Measurements from ENCODE around the gene CYP39A1. TPM values are rescaled to one million over a fixed set of nuclear protein-coding genes. Genes with fewer than 3 reads are reported as not detected.

CYP39A1 gene
- total and polyA plus RNA-seq, 2 of the 13 experiments (the other 11 are each of a cell fraction or from before 2014, with no cell fraction given): 0.13 TPM; not detected in 1

DNA sequence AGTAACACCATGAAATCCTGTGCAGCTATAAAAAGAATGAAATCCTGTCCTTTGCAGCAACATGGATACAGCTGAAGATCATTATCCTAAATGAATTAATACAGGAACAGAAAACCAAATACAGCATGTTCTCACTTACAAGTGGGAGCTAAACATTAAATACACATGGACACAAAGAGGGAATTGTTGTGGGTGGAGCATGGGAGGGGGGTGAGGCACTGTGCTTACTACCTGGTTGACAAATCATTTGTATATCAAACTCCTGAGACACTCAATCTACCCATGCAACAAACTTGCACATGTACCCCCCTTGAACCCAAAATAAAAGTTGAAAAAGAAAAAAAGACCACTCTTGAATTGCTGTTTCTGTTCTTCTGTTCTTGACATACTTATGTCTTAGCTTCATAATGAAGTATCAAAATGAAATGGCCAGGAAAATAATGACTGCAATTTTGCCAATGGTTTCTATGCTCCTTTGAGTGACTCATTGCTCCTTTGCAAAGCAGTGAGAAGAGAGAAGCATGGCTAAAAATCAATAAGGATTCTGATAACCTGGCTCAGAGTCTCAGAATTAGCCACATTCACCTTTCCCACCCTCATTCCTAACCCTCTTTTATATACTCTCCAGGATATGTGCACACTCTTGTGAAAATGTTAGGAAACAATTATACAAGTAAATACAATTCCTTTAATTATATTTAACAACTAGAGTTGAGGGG, 71.0 kb downstream of the CYP39A1 start (continued):
- TF ChIP-seq, protein P1, sequence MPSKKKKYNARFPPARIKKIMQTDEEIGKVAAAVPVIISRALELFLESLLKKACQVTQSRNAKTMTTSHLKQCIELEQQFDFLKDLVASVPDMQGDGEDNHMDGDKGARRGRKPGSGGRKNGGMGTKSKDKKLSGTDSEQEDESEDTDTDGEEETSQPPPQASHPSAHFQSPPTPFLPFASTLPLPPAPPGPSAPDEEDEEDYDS (CRISPR knock-in tag; IDR thresholded peaks at IDR 0.05): no peak
- TF ChIP-seq ZSCAN21 (CRISPR knock-in tag; IDR thresholded peaks at IDR 0.05; ENCODE audit: borderline replicate concordance) (no peak), ZNF672 (CRISPR knock-in tag; IDR thresholded peaks at IDR 0.05) (no peak), ARNTL (CRISPR knock-in tag; IDR thresholded peaks at IDR 0.05) (no peak), TSC22D2 (CRISPR knock-in tag; IDR thresholded peaks at IDR 0.05; ENCODE audit: borderline replicate concordance) (no peak)

DNA sequence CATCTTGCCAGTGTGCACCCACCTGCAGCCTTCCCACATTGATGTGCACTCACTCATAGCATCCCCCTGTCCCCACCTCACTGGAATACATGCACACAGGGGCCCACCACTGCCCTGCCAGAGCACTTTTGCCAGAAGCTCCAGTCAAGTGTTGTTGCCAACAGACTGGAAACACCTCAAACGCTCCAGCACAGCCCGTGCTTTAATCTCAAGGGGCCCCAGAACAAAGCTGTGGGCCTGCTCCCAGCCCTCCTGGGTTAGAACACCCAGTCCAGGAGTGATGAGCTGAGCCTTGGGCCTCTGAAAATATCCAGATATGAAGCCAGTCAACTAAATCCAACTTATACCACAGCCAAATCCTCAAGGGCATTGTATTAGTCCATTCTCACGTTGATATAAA, 77.1 kb downstream of the CYP39A1 start:
- H4K20me1 ChIP-seq (ENCODE audit: insufficient read depth, low read length): no peaks in the 10 kb centered on the region
- H3K9ac ChIP-seq (ENCODE audit: insufficient read depth, low read depth, low read length): no peak overlapping the region
- BruUV-seq (replicated peaks): no TSS peak
- H3K27ac ChIP-seq (ENCODE audit: extremely low read length, insufficient read depth, low read length): no peak overlapping the region
- DNase-seq (ENCODE audit: low spot score): no peak
- no peak overlapping the region for H3K4me3 ChIP-seq (replicated peaks in 1 of 3; ENCODE audit: insufficient read depth in 1 of 3, low read depth in 2 of 3, low read length in 3 of 3)
- in situ Hi-C loops (cut with HindIII; ENCODE audit: extremely low pct_ligation_motif_present, low pct_unique_long_range_greater_than_20kb) (no loop called here), intact Hi-C loops (cut with micrococcal nuclease; ENCODE audit: unreplicated experiment) (no loop called here)
- WGBS (ENCODE audit: low lambda C conversion rate): 4% methylated on average over 3 of the region's 3 CpGs
- H3K4me1 ChIP-seq (ENCODE audit: insufficient read depth, low read length): no peaks in the 10 kb centered on the region
- no peaks in the 10 kb centered on the region for H3K36me3 ChIP-seq (replicated peaks in 1 of 2; ENCODE audit: control insufficient read depth in 1 of 2, insufficient read depth in 2 of 2, low read length in 2 of 2)
- H3K4me2 ChIP-seq (ENCODE audit: low read depth, low read length): no peak overlapping the region
- ChIA-PET CTCF (ENCODE audit: low intra/inter-chr PET ratio, low total read pairs) (no interaction called here), POLR2A (no interaction called here)
- no peak for FAIRE-seq
- H3K79me2 ChIP-seq (ENCODE audit: insufficient read depth, low read length): no peaks in the 10 kb centered on the region
- no peak overlapping the region for H2AFZ ChIP-seq (ENCODE audit: low read length)
- H3K27me3 ChIP-seq (ENCODE audit: control insufficient read depth in 1 of 2, insufficient read depth in 2 of 2, low read length in 2 of 2): no peaks in the 10 kb centered on the region; a peak in 1 of 5 replicates
- no peaks in the 10 kb centered on the region for H3K9me3 ChIP-seq (ENCODE audit: low read length)
- no peak for ATAC-seq
- TF ChIP-seq, protein P2, sequence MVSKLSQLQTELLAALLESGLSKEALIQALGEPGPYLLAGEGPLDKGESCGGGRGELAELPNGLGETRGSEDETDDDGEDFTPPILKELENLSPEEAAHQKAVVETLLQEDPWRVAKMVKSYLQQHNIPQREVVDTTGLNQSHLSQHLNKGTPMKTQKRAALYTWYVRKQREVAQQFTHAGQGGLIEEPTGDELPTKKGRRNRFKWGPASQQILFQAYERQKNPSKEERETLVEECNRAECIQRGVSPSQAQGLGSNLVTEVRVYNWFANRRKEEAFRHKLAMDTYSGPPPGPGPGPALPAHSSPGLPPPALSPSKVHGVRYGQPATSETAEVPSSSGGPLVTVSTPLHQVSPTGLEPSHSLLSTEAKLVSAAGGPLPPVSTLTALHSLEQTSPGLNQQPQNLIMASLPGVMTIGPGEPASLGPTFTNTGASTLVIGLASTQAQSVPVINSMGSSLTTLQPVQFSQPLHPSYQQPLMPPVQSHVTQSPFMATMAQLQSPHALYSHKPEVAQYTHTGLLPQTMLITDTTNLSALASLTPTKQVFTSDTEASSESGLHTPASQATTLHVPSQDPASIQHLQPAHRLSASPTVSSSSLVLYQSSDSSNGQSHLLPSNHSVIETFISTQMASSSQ (IDR thresholded peaks at IDR 0.05; ENCODE audit: low read depth): no peak
- TF ChIP-seq, protein P2 (CRISPR knock-in tag; IDR thresholded peaks at IDR 0.05; ENCODE audit: borderline replicate concordance): no peak
- TF ChIP-seq, protein P3, sequence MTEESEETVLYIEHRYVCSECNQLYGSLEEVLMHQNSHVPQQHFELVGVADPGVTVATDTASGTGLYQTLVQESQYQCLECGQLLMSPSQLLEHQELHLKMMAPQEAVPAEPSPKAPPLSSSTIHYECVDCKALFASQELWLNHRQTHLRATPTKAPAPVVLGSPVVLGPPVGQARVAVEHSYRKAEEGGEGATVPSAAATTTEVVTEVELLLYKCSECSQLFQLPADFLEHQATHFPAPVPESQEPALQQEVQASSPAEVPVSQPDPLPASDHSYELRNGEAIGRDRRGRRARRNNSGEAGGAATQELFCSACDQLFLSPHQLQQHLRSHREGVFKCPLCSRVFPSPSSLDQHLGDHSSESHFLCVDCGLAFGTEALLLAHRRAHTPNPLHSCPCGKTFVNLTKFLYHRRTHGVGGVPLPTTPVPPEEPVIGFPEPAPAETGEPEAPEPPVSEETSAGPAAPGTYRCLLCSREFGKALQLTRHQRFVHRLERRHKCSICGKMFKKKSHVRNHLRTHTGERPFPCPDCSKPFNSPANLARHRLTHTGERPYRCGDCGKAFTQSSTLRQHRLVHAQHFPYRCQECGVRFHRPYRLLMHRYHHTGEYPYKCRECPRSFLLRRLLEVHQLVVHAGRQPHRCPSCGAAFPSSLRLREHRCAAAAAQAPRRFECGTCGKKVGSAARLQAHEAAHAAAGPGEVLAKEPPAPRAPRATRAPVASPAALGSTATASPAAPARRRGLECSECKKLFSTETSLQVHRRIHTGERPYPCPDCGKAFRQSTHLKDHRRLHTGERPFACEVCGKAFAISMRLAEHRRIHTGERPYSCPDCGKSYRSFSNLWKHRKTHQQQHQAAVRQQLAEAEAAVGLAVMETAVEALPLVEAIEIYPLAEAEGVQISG (CRISPR knock-in tag; IDR thresholded peaks at IDR 0.05): no peak
- TF ChIP-seq MED8 (CRISPR knock-in tag; IDR thresholded peaks at IDR 0.05; ENCODE audit: insufficient replicate concordance) (no peak), POLR2AphosphoS2 (IDR thresholded peaks at IDR 0.05; ENCODE audit: low read depth, low read length) (no peak), ETV6 (CRISPR knock-in tag; conservative IDR thresholded peaks at IDR 0.05) (no peak)
- TF ChIP-seq, protein P4, sequence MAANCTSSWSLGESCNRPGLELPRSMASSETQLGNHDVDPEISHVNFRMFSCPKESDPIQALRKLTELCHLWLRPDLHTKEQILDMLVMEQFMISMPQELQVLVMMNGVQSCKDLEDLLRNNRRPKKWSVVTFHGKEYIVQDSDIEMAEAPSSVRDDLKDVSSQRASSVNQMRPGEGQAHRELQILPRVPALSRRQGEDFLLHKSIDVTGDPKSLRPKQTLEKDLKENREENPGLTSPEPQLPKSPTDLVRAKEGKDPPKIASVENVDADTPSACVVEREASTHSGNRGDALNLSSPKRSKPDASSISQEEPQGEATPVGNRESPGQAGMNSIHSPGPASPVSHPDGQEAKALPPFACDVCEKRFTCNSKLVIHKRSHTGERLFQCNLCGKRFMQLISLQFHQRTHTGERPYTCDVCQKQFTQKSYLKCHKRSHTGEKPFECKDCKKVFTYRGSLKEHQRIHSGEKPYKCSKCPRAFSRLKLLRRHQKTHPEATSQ (CRISPR knock-in tag; IDR thresholded peaks at IDR 0.05; ENCODE audit: borderline replicate concordance): no peak

Measured in HepG2 (cell line).